HG03025 (cell line): ENCODE results near the gene ZSCAN21.
"Not testable (repeated sequence)": the region's sequence is repeated elsewhere in the genome, so short reads cannot be mapped to it uniquely, and the experiment has no call there.

ENCODE experiments used
- ATAC-seq: cut with Tn5 transposase; IDR thresholded peaks from one replicate; pipeline ENCODE4 v1.9.1; 2021; ENCODE audit warnings: mild to moderate bottlenecking, moderate library complexity; ENCODE audit not compliant: unreplicated experiment, low FRiP score

Gene ZSCAN21

GRCh38 chr7:100049441-100050291 is at the start of gene ZSCAN21:
TSS of gene ZSCAN21 (plus strand) at chr7:100049774. CDS start at chr7:100057007, 7,233 bp downstream.
- ATAC-seq: peak; percentile 71

- ATAC-seq: no peak
Observed at GRCh38 chr7:100000239-100000638, 49.3 kb upstream of the ZSCAN21 start.

GRCh38 chr7:100003711-100004661 is 45.6 kb upstream of the ZSCAN21 start:
- no peak for ATAC-seq

- ATAC-seq: no peak
Observed at GRCh38 chr7:100007887-100008286, 41.7 kb upstream of the ZSCAN21 start.

GRCh38 chr7:100008525-100008924 is 41.0 kb upstream of the ZSCAN21 start:
- ATAC-seq: no peak

- ATAC-seq: not testable (repeated sequence)
Observed at GRCh38 chr7:100009952-100010351, 39.6 kb upstream of the ZSCAN21 start.

GRCh38 chr7:100010901-100011300 is 38.7 kb upstream of the ZSCAN21 start:
- ATAC-seq: no peak

- ATAC-seq: no peak
Observed at GRCh38 chr7:100011516-100011915, 38.1 kb upstream of the ZSCAN21 start.

- not testable (repeated sequence) for ATAC-seq
Observed at GRCh38 chr7:100012385-100013327, 36.9 kb upstream of the ZSCAN21 start.

GRCh38 chr7:100013328-100013676 is 36.3 kb upstream of the ZSCAN21 start:
- ATAC-seq: no peak

GRCh38 chr7:100015232-100016214 is 34.1 kb upstream of the ZSCAN21 start, which contains the start of gene ZKSCAN1:
TSS of gene ZKSCAN1 (plus strand) at chr7:100015596. CDS start at chr7:100023507, 7,911 bp downstream.
- peak; percentile 87 for ATAC-seq

GRCh38 chr7:100016215-100016901 is 33.2 kb upstream of the ZSCAN21 start:
- ATAC-seq: no peak

- no peak for ATAC-seq
Observed at GRCh38 chr7:100017300-100017699, 32.3 kb upstream of the ZSCAN21 start.

- ATAC-seq: no peak
Observed at GRCh38 chr7:100017875-100018274, 31.7 kb upstream of the ZSCAN21 start.

- no peak for ATAC-seq
Observed at GRCh38 chr7:100019908-100020307, 29.7 kb upstream of the ZSCAN21 start.

- ATAC-seq: no peak
Observed at GRCh38 chr7:100021297-100021696, 28.3 kb upstream of the ZSCAN21 start.

GRCh38 chr7:100022621-100023020 is 27.0 kb upstream of the ZSCAN21 start:
- ATAC-seq: no peak

GRCh38 chr7:100023526-100023925 is 26.0 kb upstream of the ZSCAN21 start:
- ATAC-seq: no peak
